HG03571 (cell line): ENCODE measurements around the gene APCDD1L.

Experiments used
- ATAC-seq: cut with Tn5 transposase; IDR thresholded peaks from one replicate; pipeline ENCODE4 v1.9.1; 2021; ENCODE audit not compliant: unreplicated experiment

The APCDD1L gene

GRCh38 chr20:58515233-58516212 lies at the start of gene APCDD1L:
Gene APCDD1L (minus strand): TSS chr20:58515399. CDS start chr20:58514707, 692 bp downstream.
- ATAC-seq, result no peak

GRCh38 chr20:58559368-58559729 lies 44.1 kb upstream of the APCDD1L start:
- ATAC-seq, result no peak

DNA sequence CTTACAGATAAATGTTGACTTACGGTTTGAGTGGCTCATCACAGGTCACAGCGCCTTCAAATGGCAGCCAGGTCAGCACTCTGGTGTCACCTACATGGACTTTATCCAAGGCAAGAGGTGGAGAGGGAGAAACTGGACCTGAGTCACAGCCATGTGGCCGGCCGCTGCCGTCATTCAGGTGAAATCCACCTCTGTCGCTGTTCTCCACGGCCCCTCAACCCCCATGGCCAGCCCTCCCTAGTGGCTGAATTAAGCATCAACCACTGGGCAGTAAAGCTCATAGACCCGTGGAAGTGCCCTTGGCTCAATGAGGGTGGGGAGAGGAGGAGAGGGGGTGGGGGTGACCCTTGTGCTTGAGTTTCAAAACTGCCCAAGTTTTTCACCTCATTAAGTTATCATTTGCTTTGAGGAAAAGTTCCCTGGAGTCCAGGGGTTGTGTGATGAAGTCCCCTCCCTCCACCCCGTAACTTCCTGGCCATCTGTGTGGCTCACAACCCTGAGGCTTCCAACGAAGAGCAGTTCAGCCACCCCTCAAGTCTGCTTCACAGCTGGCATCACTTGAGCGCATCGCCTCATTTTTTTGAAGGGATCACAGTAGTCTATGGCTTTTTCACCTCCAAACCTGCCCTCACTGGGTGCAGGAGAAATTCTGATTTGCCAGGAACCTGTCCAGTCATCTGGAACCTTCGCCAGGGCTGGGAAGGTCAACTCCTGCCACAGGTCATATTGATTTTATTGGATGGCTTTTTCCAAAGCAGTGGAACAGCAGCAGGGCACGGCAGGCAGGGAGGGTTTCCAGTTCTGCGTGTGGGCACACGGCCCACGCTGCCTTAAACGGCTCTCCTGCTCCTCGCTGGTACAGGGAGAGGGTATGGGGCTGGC lies 43.5 kb upstream of the APCDD1L start:
- ATAC-seq, result no peak

DNA sequence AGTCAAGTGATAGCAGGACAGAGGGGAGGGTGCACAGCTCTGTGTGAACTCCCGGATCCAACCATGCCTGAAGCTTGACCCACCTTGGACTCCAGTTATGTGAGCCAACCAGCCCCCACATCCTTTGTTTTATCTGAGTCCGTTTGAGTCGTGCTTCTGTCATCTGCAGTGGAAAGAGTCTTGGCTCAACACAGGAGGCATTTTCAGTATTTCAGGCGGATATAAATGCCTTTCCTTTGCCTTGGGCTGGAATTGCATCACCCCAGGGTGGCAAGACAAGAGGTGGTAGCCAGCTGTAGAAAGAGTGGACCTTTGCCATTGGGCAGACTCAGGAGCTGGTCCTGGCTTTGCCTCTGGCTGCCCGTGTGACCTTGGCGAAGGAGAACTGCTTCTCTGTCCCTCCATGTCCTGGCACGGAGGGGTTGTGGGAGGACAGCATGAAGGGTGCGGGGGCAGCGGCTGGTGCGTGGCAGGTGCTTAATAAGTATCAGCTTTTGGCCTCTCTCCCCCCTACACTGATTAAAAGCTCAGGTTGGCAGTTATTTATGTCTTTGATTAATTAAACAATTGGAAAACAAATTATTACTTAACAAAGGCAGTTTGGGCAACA lies 42.6 kb upstream of the APCDD1L start:
- ATAC-seq, result no peak

DNA sequence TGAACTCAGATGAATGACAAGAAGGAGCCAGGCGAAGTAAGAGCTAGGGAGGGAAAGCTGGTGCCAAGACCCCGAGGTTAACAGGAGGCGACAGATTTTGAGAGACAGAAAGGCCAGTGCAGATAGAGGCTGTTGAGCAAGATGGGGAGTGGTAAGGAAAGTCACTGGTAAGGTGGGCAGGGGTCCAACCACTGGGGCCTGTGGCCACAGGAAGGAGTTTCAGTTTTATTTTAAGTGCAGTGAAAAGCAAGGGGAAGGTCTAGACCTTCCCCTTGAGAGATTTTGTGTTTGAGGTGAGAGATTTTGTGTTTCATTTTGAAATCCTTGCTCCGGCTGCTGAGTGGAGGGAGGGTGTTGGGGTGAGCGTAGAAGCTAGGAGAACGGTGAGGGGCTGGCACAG lies 41.8 kb upstream of the APCDD1L start:
- no peak for ATAC-seq

DNA sequence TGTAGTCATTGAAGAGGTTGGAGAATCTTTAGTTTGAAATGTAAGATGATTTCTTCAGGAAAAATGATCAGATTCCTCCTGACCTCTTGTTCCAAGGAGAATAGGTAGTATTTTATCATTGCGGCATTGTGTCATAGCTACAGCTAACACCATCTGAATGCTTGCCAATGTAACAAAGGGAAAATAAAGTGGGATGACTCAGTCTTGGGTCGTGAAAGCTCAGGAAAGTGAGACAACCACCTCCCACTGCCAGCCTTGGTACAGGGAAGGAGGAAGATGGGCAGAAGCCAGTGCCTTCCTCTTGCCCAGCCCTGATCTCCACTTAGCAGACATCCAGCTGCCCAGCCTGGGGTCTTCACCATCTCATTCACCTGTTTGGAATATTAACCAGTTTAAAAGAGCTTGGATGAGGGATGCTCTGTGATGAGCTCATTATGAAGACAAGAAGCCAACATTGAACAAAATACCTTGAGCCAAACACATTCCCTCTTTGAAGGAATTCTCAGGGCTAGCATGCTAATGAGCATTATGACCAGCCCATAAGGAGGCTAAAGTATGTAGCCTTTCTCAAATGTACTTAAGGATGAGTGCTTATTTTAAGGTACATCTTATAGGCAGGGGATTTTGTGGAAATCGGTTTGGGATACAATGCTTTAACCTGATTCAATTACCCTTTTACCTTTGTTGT lies 40.0 kb upstream of the APCDD1L start:
- ATAC-seq, result no peak

GRCh38 chr20:58554541-58554940 lies 39.3 kb upstream of the APCDD1L start:
- ATAC-seq, result no peak

- ATAC-seq, result no peak
Observed at GRCh38 chr20:58553841-58554240, 38.6 kb upstream of the APCDD1L start.

DNA sequence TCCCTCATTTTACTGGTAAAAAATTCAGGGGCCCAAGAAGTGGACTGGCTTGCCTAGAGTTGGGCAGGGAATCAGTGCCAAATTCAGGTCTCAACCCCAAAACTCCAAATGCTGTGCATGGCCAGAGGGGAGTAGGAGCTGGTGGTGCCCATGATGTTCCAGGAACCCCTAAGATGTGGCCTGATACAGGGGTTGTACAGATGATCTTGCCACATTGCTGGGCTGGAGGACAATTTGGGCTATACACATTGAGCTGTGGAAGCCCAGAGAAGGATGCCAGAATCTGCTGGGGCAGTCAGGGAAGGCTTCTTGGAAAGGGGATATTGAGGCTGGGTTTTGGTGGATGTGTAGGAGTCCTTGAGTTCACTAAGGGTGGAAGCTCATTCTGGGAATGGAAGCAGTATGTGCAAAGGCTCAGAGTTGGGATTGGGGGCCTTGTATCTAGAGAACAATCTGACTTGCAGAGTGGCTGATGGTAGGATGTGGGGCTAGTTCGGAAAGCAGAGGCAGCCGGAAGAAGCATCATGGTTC lies 38.0 kb upstream of the APCDD1L start:
- no peak for ATAC-seq

GRCh38 chr20:58552366-58552934 lies 37.3 kb upstream of the APCDD1L start:
- no peak for ATAC-seq

DNA sequence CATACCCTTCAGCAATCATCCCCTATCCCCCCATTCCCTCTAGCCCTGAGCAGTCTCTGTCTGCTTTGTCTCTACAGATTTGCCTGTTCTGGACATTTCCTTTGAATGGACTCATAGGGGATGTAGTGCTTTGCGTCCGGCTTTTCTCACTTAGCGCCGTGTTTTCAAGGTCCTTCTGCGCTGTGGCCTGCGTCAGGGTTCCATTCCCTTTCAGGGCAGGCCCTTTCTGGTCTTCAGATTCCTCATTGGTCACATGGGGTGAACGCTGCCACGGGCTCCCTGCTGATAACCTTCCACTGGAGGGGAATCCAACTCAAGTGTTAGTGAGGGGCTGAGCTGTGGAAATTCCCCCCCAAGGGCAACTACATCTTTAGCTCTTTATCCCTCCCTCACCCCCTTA lies 36.4 kb upstream of the APCDD1L start:
- no peak for ATAC-seq

GRCh38 chr20:58550275-58551059 lies 35.3 kb upstream of the APCDD1L start:
- ATAC-seq, result no peak

- ATAC-seq, result no peak
Observed at GRCh38 chr20:58549231-58550209, 34.3 kb upstream of the APCDD1L start.

- ATAC-seq, result no peak
Observed at GRCh38 chr20:58547623-58548475, 32.6 kb upstream of the APCDD1L start.

- no peak for ATAC-seq
Observed at GRCh38 chr20:58546756-58547622, 31.8 kb upstream of the APCDD1L start.

DNA sequence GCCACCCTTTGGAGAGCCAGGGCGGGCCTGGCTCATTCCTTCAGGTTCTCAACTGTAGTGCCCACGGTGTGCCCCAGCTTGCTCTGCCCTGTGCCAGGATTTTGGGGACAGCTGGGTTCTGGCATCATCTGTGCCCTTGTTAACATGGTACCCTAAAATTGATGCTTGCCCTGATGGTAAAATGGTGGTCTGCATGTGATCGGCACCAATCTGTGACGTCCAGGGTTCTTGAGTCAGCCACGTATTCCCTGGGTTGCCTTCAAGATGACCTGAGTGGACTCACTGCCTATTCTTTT lies 31.2 kb upstream of the APCDD1L start:
- no peak for ATAC-seq
